GM12892 (cell line): ENCODE measurements around the gene CNOT4.

Experiments used
- POLR2A ChIP-seq: IDR thresholded peaks from 2 replicates; pipeline ENCODE4 v1.6.1; 2011; ENCODE audit warnings: low read depth, low read length, control low read depth
- POLR2AphosphoS5 ChIP-seq: IDR thresholded peaks from 2 replicates; pipeline ENCODE4 v1.6.1; 2011; ENCODE audit warnings: low read depth, low read length, control low read depth
- TAF1 ChIP-seq: IDR thresholded peaks from 2 replicates; pipeline ENCODE4 v1.6.1; 2011; ENCODE audit warnings: low read depth, mild to moderate bottlenecking, control low read depth, low read length, borderline replicate concordance

DNA sequence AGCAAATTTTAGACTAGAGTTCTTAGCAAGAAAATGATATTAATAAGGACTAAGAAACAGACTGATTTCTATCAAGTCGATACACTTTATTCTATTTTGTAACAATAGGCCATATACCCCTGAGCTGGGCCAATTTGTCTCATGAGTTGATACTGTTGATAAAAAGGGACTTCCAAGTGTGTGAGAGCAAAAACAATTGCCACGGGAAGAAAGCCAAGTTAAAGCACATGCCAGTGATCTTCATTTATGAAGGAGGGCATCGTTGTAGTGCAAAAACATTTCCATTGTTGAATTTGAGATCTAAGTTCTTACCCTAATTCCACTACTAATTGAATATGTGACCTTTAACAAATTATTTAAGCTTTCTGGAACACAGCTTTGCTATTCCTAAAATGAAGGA is 119.9 kb downstream of the CNOT4 start:
- TF ChIP-seq POLR2A = no peak
- no peak for TF ChIP-seq POLR2AphosphoS5
- TF ChIP-seq TAF1 = no peak
